GM12878 (cell line): ENCODE results near the gene ADCY9. TPM values are rescaled to one million over a fixed set of nuclear protein-coding genes. Genes with fewer than 3 reads are reported as not detected.

Experiments used
- ATAC-seq: fragments of 200-7000 bp; cut with Tn5 transposase; 3 replicates; pipeline ENCODE4 v1.9.1; 2020; ENCODE audit warnings: mild to moderate bottlenecking, moderate library complexity
- BruUV-seq: library from RNA; stranded (reverse); fragments of 400-500 nt; replicated peaks from 2 replicates; lab custom pipeline; 2021; lab: Mats Ljungman, UMichigan
- CTCF ChIA-PET: fragments of 300-600 bp; sonication (Branson Sonifier 250); formaldehyde crosslinking; extraction: SDS; loops from one replicate; lab custom pipeline; 2021; ENCODE audit warnings: inconsistent platforms; lab: Yijun Ruan, JAX
- POLR2A ChIA-PET: fragments of 350-600 bp; formaldehyde crosslinking; extraction: SDS; loops from one replicate; lab custom pipeline; 2021; ENCODE audit warnings: inconsistent platforms; lab: Charles Lee
- RAD21 ChIA-PET: fragments of 300-600 bp; sonication (Branson Sonifier 250); formaldehyde crosslinking; loops from one replicate; lab custom pipeline; 2023; ENCODE audit warnings: antibody characterized with exemption; ENCODE audit not compliant: unreplicated experiment; lab: Charles Lee
- SMC1A ChIA-PET: fragments of 300-600 bp; sonication (Branson Sonifier 250); formaldehyde crosslinking; loops from one replicate; lab custom pipeline; 2023; ENCODE audit not compliant: unreplicated experiment, uncharacterized antibody; lab: Charles Lee
- DNase-seq: peaks from one replicate; pipeline ENCODE4 v3.0.0-alpha.2; 2011; ENCODE audit warnings: low read depth, low spot score
- FAIRE-seq: peaks from 3 replicates; lab custom pipeline; 2011; peaks lifted over from hg19 to GRCh38; lab: Jason Lieb, UNC
- H2AFZ ChIP-seq: 2 replicates; pipeline ENCODE4 v1.6.0; 2011; ENCODE audit warnings: low read depth, low read length, control low read depth; ENCODE audit not compliant: control insufficient read depth
- H3K27ac ChIP-seq: 2 replicates; pipeline ENCODE4 v1.5.1; 2011; ENCODE audit warnings: control low read depth; ENCODE audit not compliant: control insufficient read depth, insufficient read depth
- H3K27me3 ChIP-seq, 2 experiments: replicated peaks in 1 of 2; 2 replicates each; pipeline versions ENCODE4 v1.6.0 to v1.6.1; 2011; ENCODE audit warnings: low read length in 1 of 2; ENCODE audit not compliant: control insufficient read depth in 2 of 2, insufficient read depth in 2 of 2
- H3K36me3 ChIP-seq, 2 experiments: 2 replicates each; pipeline ENCODE4 v1.5.1; 2011; ENCODE audit warnings: low read length in 1 of 2; ENCODE audit not compliant: control insufficient read depth in 2 of 2, insufficient read depth in 2 of 2
- H3K4me1 ChIP-seq: 2 replicates; pipeline ENCODE4 v1.6.1; 2011; ENCODE audit warnings: mild to moderate bottlenecking, low read length, moderate library complexity, mixed read lengths; ENCODE audit not compliant: control insufficient read depth, insufficient read depth
- H3K4me2 ChIP-seq: 2 replicates; pipeline ENCODE4 v1.6.0; 2011; ENCODE audit warnings: control low read depth; ENCODE audit not compliant: control insufficient read depth, insufficient read depth
- H3K4me3 ChIP-seq: fragments of 200-600 bp; sonication (generic); 2 replicates; pipeline ENCODE4 v1.5.1; 2016
- H3K79me2 ChIP-seq: 2 replicates; pipeline ENCODE4 v1.6.0; 2011; ENCODE audit warnings: low read length; ENCODE audit not compliant: control insufficient read depth, insufficient read depth
- H3K9ac ChIP-seq: 2 replicates; pipeline ENCODE4 v1.8.0; 2011; ENCODE audit warnings: low read length, control low read depth, mixed read lengths; ENCODE audit not compliant: control insufficient read depth, insufficient read depth
- H3K9me3 ChIP-seq: replicated peaks from 3 replicates; pipeline ENCODE4 v1.5.1; 2011; ENCODE audit warnings: mild to moderate bottlenecking, low read length; ENCODE audit not compliant: control insufficient read depth, insufficient read depth
- H4K20me1 ChIP-seq: 2 replicates; pipeline ENCODE4 v1.6.0; 2011; ENCODE audit not compliant: control insufficient read depth, insufficient read depth
- BCL3 ChIP-seq: IDR thresholded peaks from 2 replicates; pipeline ENCODE4 v1.6.1; 2011; ENCODE audit warnings: borderline replicate concordance, low read depth, mild to moderate bottlenecking, moderate library complexity, low read length; ENCODE audit not compliant: insufficient read depth, poor library complexity, severe bottlenecking
- BMI1 ChIP-seq: fragments of 450-650 bp; IDR thresholded peaks from 2 replicates; pipeline ENCODE4 v1.6.1; 2016; ENCODE audit warnings: mild to moderate bottlenecking, moderate library complexity, borderline replicate concordance
- CHD1 ChIP-seq: IDR thresholded peaks from 2 replicates; pipeline ENCODE4 v1.6.1; 2012; ENCODE audit warnings: low read depth, low read length, improper control_type of control experiment
- ETV6 ChIP-seq, 2 experiments: fragments of 450-650 bp in 1 of 2; IDR thresholded peaks in 1 of 2; conservative IDR thresholded peaks in 1 of 2; 2 replicates each; pipeline ENCODE4 v1.6.1; 2014; ENCODE audit warnings: antibody characterized with exemption in 1 of 2, borderline replicate concordance in 1 of 2, low read depth in 1 of 2, mild to moderate bottlenecking in 1 of 2, moderate library complexity in 1 of 2
- HSF1 ChIP-seq: fragments of 150-350 bp; IDR thresholded peaks from 2 replicates; pipeline ENCODE4 v1.6.1; 2014; ENCODE audit warnings: mild to moderate bottlenecking, low read depth, low read length
- IRF3 ChIP-seq: fragments of 450-650 bp; IDR thresholded peaks from 2 replicates; pipeline ENCODE4 v1.6.1; 2014; ENCODE audit warnings: mild to moderate bottlenecking
- RAD21 ChIP-seq: IDR thresholded peaks from 2 replicates; pipeline ENCODE4 v1.6.1; 2011; ENCODE audit warnings: mild to moderate bottlenecking, low read depth, low read length, moderate library complexity; ENCODE audit not compliant: insufficient read depth
- RAD51 ChIP-seq: fragments of 450-650 bp; IDR thresholded peaks from 2 replicates; pipeline ENCODE4 v1.6.1; 2016; ENCODE audit warnings: moderate library complexity, mild to moderate bottlenecking, inconsistent platforms
- RELB ChIP-seq: fragments of 450-650 bp; IDR thresholded peaks from 2 replicates; pipeline ENCODE4 v1.6.1; 2017; ENCODE audit warnings: low read depth, mild to moderate bottlenecking, moderate library complexity
- ZNF217 ChIP-seq: fragments of 450-650 bp; IDR thresholded peaks from 2 replicates; pipeline ENCODE4 v1.6.1; 2017; ENCODE audit warnings: antibody characterized with exemption, mild to moderate bottlenecking
- ZSCAN29 ChIP-seq: fragments of 450-650 bp; IDR thresholded peaks from 2 replicates; pipeline ENCODE4 v1.6.1; 2017; ENCODE audit warnings: mild to moderate bottlenecking, moderate library complexity
- WGBS: methylation state at CpG from one replicate; pipeline ENCODE4 v1.1.6; 2016; ENCODE audit warnings: low lambda C conversion rate; ENCODE audit not compliant: insufficient replicate concordance, insufficient coverage; ENCODE audit errors: missing lambda C conversion rate; 5-methylcytosine and 5-hydroxymethylcytosine counted together
- in situ Hi-C: fragments of 300-500 bp; cut with MboI; formaldehyde crosslinking; loops from 9 replicates; pipeline ENCODE4 v1.14.3; 2018; ENCODE audit warnings: mixed read lengths
- intact Hi-C: fragments of 100-400 bp; cut with micrococcal nuclease; formaldehyde crosslinking; loops from one replicate; pipeline ENCODE4 v1.14.2; 2022; ENCODE audit not compliant: unreplicated experiment
- polyA plus RNA-seq, 11 experiments: library from polyadenylated mRNA; depleted of rRNA in 4 of 11; unstranded in 6 of 11; stranded (reverse) in 5 of 11; fragments of >200 nt; fragmentation: Nextera tagmentation in 4 of 11; fragmentation: Illumina TruSeq in 1 of 11; extraction: Ambion mirVana in 4 of 11; extraction: Trizol in 1 of 11; gene quantifications; 1 replicate in 1 of 11; 2 replicates in 10 of 11; pipeline versions ENCODE4 v1.2.1 to v1.2.3, GENCODE V29; 2011 to 2016; ENCODE audit warnings: inconsistent platforms in 2 of 11, missing spikeins in 2 of 11, low read depth in 1 of 11
- total RNA-seq, 4 experiments: library from RNA; depleted of rRNA in 3 of 4; stranded (reverse); fragments of >200 nt in 3 of 4; fragmentation: Illumina TruSeq in 1 of 4; extraction: Trizol in 1 of 4; gene quantifications; 2 replicates each; pipeline versions ENCODE4 v1.2.1 to v1.2.3, GENCODE V29; 2013 to 2021

Gene ADCY9
- total and polyA plus RNA-seq, 10 of the 15 experiments (the other 5 are each of a cell fraction or from before 2014, with no cell fraction given) = 0.09 to 0.41 (median 0.15) TPM; not detected in 3

GRCh38 chr16:4005281-4005680, 111.0 kb downstream of the ADCY9 start:
- DNase-seq (no peak), ATAC-seq (no peak), FAIRE-seq (no peak)
- Histone ChIP-seq H2AFZ (no peak overlapping the region), H3K36me3 (no peaks in the 10 kb centered on the region), H3K9ac (no peak overlapping the region), H4K20me1 (no peaks in the 10 kb centered on the region), H3K79me2 (no peaks in the 10 kb centered on the region), H3K27me3 (no peaks in the 10 kb centered on the region), H3K9me3 (no peaks in the 10 kb centered on the region), H3K27ac (no peak overlapping the region), H3K4me3 (no peak overlapping the region), H3K4me2 (no peak overlapping the region), H3K4me1 (no peaks in the 10 kb centered on the region)
- ChIA-PET CTCF (no interaction called here), SMC1A (interaction anchor here (1.3 kb wide), 1 partner anchor 16 kb away, joined by 4 read pairs; no protein-coding TSS in a partner anchor), RAD21 (no interaction called here), POLR2A (no interaction called here)
- no TSS peak for BruUV-seq
- in situ Hi-C loops = no loop called here
- 55% methylated on average over 9 of the region's 9 CpGs for WGBS
- intact Hi-C loops = no loop called here
- no peak for TF ChIP-seq RELB
- TF ChIP-seq ZNF217 = no peak
- no peak for TF ChIP-seq ETV6 (conservative IDR thresholded peaks at IDR 0.05 in 1 of 2, IDR thresholded peaks at IDR 0.05 in 1 of 2; ENCODE audit: borderline replicate concordance in 1 of 2, low read depth in 1 of 2)

GRCh38 chr16:4004206-4004605, 112.0 kb downstream of the ADCY9 start:
- CTCF ChIA-PET = interaction anchor here (0.5 to 1.1 kb wide), 2 partner anchors 8 to 64 kb away, joined by 3 to 4 read pairs; no protein-coding TSS in a partner anchor
- BruUV-seq = no TSS peak
- 42% methylated on average over 7 of the region's 7 CpGs for WGBS
- no peak for TF ChIP-seq RAD21
- no peak for TF ChIP-seq CHD1
- TF ChIP-seq IRF3 = no peak
- no peak for TF ChIP-seq RAD51
- no peak for TF ChIP-seq HSF1
- no peak for TF ChIP-seq BMI1
- TF ChIP-seq BCL3 = no peak
- TF ChIP-seq ZSCAN29 = no peak

More at GRCh38 chr16:4004206-4004605, 112.0 kb downstream of the ADCY9 start:
- ChIA-PET POLR2A (interaction anchor here (0.6 kb wide), 2 partner anchors 346 to 366 kb away, joined by 3 read pairs; no protein-coding TSS in a partner anchor), SMC1A (interaction anchor here (1.3 kb wide), 1 partner anchor 15 kb away, joined by 4 read pairs; no protein-coding TSS in a partner anchor), RAD21 (no interaction called here)
- H3K4me3 ChIP-seq = no peak overlapping the region
- no peak overlapping the region for H2AFZ ChIP-seq
- H3K27ac ChIP-seq = no peak overlapping the region
- DNase-seq (no peak), FAIRE-seq (no peak), ATAC-seq (no peak)
- no peaks in the 10 kb centered on the region for H4K20me1 ChIP-seq
- no peaks in the 10 kb centered on the region for H3K9me3 ChIP-seq
- H3K79me2 ChIP-seq = no peaks in the 10 kb centered on the region
- no peaks in the 10 kb centered on the region for H3K27me3 ChIP-seq
- H3K4me2 ChIP-seq = no peak overlapping the region
- H3K36me3 ChIP-seq = no peaks in the 10 kb centered on the region
- intact Hi-C loops = no loop called here
- in situ Hi-C loops = no loop called here
- H3K4me1 ChIP-seq = no peaks in the 10 kb centered on the region
- H3K9ac ChIP-seq = no peak overlapping the region
